Uterus (tissue), 4 donors: ENCODE data around the gene SAP130. TPM values are rescaled to one million over a fixed set of nuclear protein-coding genes. Genes with fewer than 3 reads are reported as not detected.
A peak's percentile ranks its signal among the peaks of the same experiment; 100 is the strongest.

ENCODE experiments used
- DNase-seq, 2 donors: peaks; one replicate each; pipeline ENCODE4 v3.0.0-alpha.2; 2019 to 2020
- H3K27ac ChIP-seq, 2 donors: fragments of 200-600 bp; sonication (generic); 1 replicate in 1 of 2; 2 replicates in 1 of 2; pipeline ENCODE4 v1.5.1; 2016 to 2018
- H3K27me3 ChIP-seq, 2 donors: fragments of 200-600 bp; sonication (generic); one replicate each; pipeline ENCODE4 v1.5.1; 2018 to 2019; ENCODE audit warnings: control low read depth in 1 of 2
- H3K36me3 ChIP-seq, 2 donors: fragments of 200-600 bp; sonication (generic); one replicate each; pipeline ENCODE4 v1.5.1; 2019; ENCODE audit warnings: control low read depth in 1 of 2
- H3K4me1 ChIP-seq, 2 donors: fragments of 200-600 bp; sonication (generic); one replicate each; pipeline ENCODE4 v1.5.1; 2018 to 2019; ENCODE audit warnings: control low read depth in 1 of 2
- H3K4me3 ChIP-seq, 2 donors: fragments of 200-600 bp; sonication (generic); 1 replicate in 1 of 2; 2 replicates in 1 of 2; pipeline ENCODE4 v1.5.1; 2018 to 2019; ENCODE audit warnings: mild to moderate bottlenecking in 1 of 2
- H3K9me3 ChIP-seq, 2 donors: fragments of 200-600 bp; sonication (generic); one replicate each; pipeline ENCODE4 v1.5.1; 2019; ENCODE audit warnings: control low read depth in 1 of 2
- POLR2A ChIP-seq, 2 donors: fragments of 450-650 bp; IDR thresholded peaks; one replicate each; pipeline ENCODE4 v1.6.1; 2016; ENCODE audit warnings: antibody characterized with exemption in 2 of 2, mild to moderate bottlenecking in 1 of 2, moderate library complexity in 1 of 2
- intact Hi-C: fragments of 100-400 bp; cut with DNase I; formaldehyde crosslinking; loops from one replicate; pipeline ENCODE4 v1.15.1; 2023; ENCODE audit warnings: low total_unique reads
- total RNA-seq, 4 donors: library from RNA; depleted of rRNA in 3 of 4; stranded (reverse); fragments of >200 nt in 3 of 4; gene quantifications; one replicate each; pipeline versions ENCODE4 v1.1.0 to v1.2.4, GENCODE V29; 2014 to 2023
- TF ChIP-seq, protein P1 (sequence below), 4 experiments: fragments of 200-600 bp in 2 of 4; fragments of 450-650 bp in 2 of 4; sonication (generic) in 2 of 4; IDR thresholded peaks; one replicate each; pipeline ENCODE4 v1.5.1; 2016 to 2019; ENCODE audit warnings: antibody characterized with exemption in 4 of 4, mild to moderate bottlenecking in 2 of 4, moderate library complexity in 1 of 4
- donor health status: DM: yes; HTN: yes; CAD: no.

SAP130 gene
- total RNA-seq, 4 donors from 2014 or later, result 3.6 to 47.0 (median 5.9) TPM

- Histone ChIP-seq H3K4me3 (no peak overlapping the region), H3K36me3 (no peaks in the 10 kb centered on the region), H3K4me1 (no peaks in the 10 kb centered on the region), H3K9me3 (no peaks in the 10 kb centered on the region), H3K27ac (no peak overlapping the region), H3K27me3 (no peaks in the 10 kb centered on the region)
- TF ChIP-seq, protein P1, sequence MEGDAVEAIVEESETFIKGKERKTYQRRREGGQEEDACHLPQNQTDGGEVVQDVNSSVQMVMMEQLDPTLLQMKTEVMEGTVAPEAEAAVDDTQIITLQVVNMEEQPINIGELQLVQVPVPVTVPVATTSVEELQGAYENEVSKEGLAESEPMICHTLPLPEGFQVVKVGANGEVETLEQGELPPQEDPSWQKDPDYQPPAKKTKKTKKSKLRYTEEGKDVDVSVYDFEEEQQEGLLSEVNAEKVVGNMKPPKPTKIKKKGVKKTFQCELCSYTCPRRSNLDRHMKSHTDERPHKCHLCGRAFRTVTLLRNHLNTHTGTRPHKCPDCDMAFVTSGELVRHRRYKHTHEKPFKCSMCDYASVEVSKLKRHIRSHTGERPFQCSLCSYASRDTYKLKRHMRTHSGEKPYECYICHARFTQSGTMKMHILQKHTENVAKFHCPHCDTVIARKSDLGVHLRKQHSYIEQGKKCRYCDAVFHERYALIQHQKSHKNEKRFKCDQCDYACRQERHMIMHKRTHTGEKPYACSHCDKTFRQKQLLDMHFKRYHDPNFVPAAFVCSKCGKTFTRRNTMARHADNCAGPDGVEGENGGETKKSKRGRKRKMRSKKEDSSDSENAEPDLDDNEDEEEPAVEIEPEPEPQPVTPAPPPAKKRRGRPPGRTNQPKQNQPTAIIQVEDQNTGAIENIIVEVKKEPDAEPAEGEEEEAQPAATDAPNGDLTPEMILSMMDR (IDR thresholded peaks at IDR 0.05), result no peak
- TF ChIP-seq POLR2A (IDR thresholded peaks at IDR 0.05), result no peak
- no peak for DNase-seq
- intact Hi-C loops, result no loop called here
These were observed 121.5 kb downstream of the SAP130 start for GRCh38 chr2:127906206-127906926.

DNA sequence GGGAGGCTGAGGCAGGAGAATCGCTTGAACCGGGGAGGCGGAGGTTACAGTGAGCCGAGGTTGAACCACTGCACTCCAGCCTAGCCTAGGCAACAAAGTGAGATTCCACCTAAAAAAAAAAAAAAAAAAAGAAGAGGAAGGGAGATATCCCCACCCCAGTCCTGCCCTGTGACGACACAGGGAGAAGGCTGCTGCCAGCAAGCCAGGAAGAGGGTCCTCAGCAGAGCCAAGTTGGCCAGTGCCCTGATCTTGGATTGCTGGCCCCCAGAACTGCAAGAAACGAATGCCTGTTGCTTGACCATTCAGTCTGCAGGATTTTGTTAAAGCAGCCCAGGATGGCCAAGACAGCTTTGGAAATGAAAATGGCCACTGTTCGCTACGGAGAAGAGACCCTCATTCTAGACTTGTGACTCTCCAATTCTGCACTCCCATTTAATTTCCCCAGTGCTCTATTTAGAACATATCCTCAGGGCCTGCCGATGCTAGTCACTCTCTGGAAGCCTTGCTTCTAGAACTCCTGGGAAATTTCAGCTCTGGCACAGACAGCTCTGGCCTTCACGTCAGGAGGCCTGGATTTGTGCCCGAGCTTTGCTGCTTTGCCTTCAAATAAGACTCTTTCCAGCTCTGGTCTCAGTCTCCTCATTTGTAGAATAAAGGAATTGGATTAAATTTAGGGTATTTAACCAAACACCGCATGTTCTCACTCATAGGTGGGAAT is 126.4 kb downstream of the SAP130 start:
- TF ChIP-seq POLR2A (IDR thresholded peaks at IDR 0.05), result no peak
- TF ChIP-seq, protein P1 (IDR thresholded peaks at IDR 0.05), result no peak
- peak in 1 of 2 donors; percentile 58 for DNase-seq

DNA sequence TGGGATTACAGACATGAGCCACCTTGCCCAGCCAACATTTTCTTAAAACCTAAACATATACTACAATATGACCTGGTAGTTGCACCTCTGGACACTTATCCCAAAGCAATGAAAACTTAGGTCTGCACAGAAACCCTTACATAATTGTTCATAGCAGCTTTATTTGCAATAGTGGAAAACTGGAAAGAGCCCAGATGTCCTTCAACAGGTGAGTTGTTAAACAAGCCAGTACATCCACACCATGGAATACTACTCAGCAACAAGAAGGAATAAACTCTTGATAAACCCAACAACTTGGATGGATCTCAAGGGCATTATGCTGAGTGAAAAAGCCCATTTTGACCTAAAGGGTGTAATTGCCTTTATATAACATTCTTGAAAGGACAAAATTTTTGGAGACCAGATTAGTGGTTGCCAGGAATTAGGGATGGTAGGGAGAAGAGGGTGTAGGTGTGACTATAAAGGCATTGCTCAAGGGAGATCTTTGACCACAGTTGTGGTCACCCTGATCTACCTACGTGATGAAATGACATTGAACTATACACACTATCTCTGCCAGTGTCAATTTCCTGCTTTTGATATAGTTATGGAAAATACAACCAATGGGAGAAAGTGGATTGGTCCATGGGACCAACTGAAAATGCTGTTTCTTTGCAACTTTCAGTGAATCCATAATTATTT is 130.2 kb downstream of the SAP130 start:
- no peaks in the 10 kb centered on the region for H3K36me3 ChIP-seq
- H3K4me3 ChIP-seq, result no peak overlapping the region
- intact Hi-C loops, result no loop called here
- TF ChIP-seq, protein P1 (IDR thresholded peaks at IDR 0.05), result no peak
- no peak for TF ChIP-seq POLR2A (IDR thresholded peaks at IDR 0.05)
- H3K9me3 ChIP-seq, result no peaks in the 10 kb centered on the region
- H3K27me3 ChIP-seq, result no peaks in the 10 kb centered on the region
- DNase-seq, result no peak
- no peaks in the 10 kb centered on the region for H3K4me1 ChIP-seq
- H3K27ac ChIP-seq, result no peak overlapping the region

More for the DNA sequence above, 126.4 kb downstream of the SAP130 start:
- H3K27ac ChIP-seq, result no peak overlapping the region
- intact Hi-C loops, result no loop called here
- no peaks in the 10 kb centered on the region for H3K4me1 ChIP-seq
- H3K36me3 ChIP-seq, result no peaks in the 10 kb centered on the region
- H3K4me3 ChIP-seq, result no peak overlapping the region
- no peaks in the 10 kb centered on the region for H3K27me3 ChIP-seq
- no peaks in the 10 kb centered on the region for H3K9me3 ChIP-seq

GRCh38 chr2:127893494-127893893 is 134.4 kb downstream of the SAP130 start:
- Histone ChIP-seq H3K36me3 (no peaks in the 10 kb centered on the region), H3K27ac (no peak overlapping the region), H3K27me3 (no peaks in the 10 kb centered on the region), H3K9me3 (no peaks in the 10 kb centered on the region), H3K4me3 (no peak overlapping the region), H3K4me1 (no peaks in the 10 kb centered on the region)
- TF ChIP-seq, protein P1 (IDR thresholded peaks at IDR 0.05), result no peak
- TF ChIP-seq POLR2A (IDR thresholded peaks at IDR 0.05), result no peak
- intact Hi-C loops, result no loop called here
- DNase-seq, result no peak

DNA sequence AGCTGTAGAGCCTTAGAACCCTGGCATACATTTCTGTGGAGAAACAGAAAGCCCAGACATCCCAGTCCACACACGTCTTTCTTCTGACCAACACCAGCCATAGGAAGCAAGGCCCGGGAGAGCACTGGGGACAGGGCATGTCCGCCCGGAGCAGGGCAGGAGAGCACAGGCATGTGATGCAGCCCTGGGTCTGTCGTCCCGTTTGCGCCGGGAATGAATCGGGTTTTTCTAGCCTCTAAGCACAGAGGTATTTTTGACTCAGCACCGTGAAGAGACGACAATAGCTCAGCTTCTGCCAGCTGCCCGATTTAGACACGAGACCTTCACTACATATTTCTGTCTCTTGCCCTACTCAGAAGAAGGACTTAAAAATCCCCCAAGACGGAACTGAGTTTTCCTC is 134.8 kb downstream of the SAP130 start:
- no peak for DNase-seq
- no peaks in the 10 kb centered on the region for H3K27me3 ChIP-seq
- intact Hi-C loops, result no loop called here

More for the DNA sequence above, 134.8 kb downstream of the SAP130 start:
- H3K4me1 ChIP-seq, result no peaks in the 10 kb centered on the region
- no peak overlapping the region for H3K27ac ChIP-seq
- no peak for TF ChIP-seq POLR2A (IDR thresholded peaks at IDR 0.05)
- TF ChIP-seq, protein P1 (IDR thresholded peaks at IDR 0.05), result no peak
- H3K4me3 ChIP-seq, result no peak overlapping the region
- H3K9me3 ChIP-seq, result no peaks in the 10 kb centered on the region
- H3K36me3 ChIP-seq, result no peaks in the 10 kb centered on the region
